GM21825 (cell line): ENCODE data around the gene TKFC.

ENCODE experiments used
- ATAC-seq: cut with Tn5 transposase; IDR thresholded peaks from one replicate; pipeline ENCODE4 v1.9.1; 2021; ENCODE audit warnings: mild to moderate bottlenecking, moderate library complexity; ENCODE audit not compliant: unreplicated experiment

TKFC gene, protein sequence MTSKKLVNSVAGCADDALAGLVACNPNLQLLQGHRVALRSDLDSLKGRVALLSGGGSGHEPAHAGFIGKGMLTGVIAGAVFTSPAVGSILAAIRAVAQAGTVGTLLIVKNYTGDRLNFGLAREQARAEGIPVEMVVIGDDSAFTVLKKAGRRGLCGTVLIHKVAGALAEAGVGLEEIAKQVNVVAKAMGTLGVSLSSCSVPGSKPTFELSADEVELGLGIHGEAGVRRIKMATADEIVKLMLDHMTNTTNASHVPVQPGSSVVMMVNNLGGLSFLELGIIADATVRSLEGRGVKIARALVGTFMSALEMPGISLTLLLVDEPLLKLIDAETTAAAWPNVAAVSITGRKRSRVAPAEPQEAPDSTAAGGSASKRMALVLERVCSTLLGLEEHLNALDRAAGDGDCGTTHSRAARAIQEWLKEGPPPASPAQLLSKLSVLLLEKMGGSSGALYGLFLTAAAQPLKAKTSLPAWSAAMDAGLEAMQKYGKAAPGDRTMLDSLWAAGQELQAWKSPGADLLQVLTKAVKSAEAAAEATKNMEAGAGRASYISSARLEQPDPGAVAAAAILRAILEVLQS

DNA sequence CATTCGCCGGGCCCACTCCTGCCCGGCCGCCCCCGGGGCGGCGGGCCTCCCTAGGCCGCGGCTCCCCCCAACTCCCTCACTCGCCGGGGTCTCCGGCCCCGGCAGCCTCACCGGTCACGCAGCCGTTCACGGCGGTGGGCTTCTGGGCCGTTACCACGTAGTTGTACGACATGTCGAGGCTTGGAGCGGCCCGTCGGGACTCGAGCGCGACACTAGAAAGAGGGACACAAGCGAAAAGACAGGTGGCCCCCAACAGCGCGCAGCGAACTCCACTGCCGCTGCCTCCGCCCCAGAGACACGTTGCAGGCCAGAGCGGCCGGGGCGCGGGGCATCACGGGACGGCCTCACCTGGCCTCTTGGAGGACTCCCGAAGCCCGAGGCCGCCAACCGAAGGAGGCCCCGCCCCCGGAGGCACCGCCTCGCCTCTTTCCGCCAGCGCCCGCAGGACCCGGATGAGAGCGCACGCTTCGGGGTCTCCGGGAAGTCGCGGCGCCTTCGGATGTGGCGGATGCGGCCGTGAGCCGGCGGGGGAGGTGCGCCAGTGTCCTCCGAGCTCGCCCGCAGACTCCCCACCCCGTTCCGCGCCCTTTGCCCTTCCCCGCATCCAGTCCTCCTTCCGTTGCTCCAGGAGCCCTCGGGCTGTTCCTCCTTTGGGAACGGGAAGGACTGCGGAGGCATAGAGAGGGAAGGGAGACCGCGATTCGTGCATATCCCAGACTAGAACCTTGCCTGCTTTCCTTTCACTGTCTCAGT, at the start of gene TKFC, which contains the start of gene DDB1:
TKFC (plus strand) TSS at position 432 of the 753 bp plus-strand sequence. CDS start 1,501 bp downstream, outside the sequence.
DDB1 (minus strand) TSS at position 309 of the 753 bp plus-strand sequence; CDS start at position 172, 137 bp downstream.
- peak; percentile 83 for ATAC-seq

DNA sequence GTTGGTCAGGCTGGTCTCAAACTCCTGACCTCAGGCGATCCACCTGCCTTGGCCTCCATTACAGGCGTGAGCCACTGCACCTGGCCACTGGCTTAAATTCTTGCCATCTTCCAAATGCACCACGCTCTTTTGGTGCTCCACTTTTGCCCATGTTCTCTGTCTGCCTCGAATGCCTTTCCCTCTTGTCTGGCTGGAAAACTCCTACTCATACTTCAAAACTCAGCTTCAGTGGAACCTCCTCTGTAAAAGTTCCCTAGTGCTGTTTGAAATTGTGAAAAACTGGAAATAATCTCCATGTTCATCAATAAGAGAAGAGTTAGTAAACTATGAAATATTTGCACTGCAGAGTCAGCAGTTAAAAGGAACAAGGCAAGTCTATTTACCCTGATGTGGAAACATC, 49.4 kb upstream of the TKFC start:
- ATAC-seq = no peak

DNA sequence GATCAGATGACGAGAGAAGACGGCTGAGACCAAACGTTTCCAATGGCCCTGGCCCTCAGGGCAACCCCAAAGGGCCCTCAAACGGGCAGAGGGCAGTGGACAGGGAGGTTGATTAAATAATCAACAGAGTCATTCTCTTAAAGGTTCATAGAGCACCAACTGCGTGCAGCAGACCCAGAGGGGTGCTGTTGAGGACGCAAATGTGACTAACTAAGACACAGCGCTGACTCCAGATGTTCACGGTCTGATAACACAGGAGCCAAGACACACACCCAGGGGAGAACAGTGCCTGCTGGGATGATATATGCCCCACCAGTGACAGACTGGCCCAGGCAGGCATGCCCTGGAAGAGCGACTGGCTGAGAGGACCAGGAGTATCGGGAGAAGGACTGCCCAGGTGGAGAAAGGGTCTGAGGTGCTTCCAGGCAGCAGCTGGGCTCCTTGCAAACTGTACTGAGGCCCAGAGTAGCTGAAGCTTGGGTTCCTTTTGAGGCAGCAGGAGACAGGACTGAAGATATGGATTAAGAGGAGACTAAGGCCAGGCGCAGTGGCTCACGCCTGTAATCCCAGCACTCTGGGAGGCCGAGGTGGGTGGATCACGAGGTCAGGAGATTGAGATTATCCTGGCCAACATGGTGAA, 45.6 kb upstream of the TKFC start:
- no peak for ATAC-seq

DNA sequence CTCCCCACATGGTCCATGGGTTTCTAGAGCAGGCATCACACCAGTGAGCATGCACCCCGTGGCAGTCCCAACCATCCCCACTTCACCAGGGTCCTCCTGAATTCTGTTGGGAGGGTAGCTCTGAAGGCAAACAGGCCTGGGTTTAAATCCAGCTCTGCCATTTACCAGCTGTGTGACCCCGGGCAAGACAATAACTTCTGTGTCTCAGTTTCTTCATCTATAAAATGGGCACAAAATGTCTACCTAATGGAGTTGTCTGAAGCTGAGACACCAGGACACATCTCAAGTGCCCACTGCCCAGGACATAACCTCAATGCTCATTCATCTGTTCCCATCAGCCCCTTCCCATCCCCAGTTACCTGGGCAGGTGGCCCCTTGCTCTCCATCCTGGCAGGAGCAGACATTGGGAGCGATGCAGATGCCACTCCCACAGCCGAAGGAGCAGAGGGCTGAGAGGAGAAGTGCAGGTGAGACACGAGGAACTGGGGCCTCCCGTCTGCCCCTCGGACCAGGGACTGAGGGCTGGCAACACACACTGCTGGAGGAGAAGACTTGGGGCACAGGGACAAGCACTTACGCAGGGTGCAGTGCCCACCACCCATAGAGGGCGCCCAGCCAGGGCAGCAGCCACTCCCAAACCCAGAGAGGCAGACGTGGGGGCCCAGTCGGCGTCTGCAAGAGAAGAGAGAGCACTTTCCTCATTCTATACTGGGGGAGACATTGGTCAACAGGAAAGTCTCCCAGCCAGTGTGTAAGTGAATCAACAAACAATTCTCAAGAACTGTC, 41.9 kb upstream of the TKFC start:
- ATAC-seq = no peak

DNA sequence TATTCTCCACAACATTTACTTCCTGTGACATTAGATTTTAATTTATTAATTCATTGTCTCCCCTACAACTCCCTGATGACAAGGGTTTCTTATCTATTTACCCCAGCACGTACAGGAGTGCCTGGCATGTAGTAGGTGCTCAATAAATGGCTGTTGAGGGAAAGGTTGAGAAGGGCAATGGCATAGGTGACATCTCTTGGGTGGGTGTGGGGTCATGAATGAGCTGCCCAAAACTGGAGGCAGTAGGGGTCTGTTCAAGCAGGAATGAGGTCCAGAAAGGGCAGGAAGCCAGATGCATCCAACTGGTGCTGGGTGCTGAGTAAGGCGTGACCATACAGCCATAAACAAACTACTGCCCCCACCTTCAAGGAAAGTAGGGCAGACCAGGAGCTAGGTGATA, 40.7 kb upstream of the TKFC start:
- ATAC-seq = no peak

DNA sequence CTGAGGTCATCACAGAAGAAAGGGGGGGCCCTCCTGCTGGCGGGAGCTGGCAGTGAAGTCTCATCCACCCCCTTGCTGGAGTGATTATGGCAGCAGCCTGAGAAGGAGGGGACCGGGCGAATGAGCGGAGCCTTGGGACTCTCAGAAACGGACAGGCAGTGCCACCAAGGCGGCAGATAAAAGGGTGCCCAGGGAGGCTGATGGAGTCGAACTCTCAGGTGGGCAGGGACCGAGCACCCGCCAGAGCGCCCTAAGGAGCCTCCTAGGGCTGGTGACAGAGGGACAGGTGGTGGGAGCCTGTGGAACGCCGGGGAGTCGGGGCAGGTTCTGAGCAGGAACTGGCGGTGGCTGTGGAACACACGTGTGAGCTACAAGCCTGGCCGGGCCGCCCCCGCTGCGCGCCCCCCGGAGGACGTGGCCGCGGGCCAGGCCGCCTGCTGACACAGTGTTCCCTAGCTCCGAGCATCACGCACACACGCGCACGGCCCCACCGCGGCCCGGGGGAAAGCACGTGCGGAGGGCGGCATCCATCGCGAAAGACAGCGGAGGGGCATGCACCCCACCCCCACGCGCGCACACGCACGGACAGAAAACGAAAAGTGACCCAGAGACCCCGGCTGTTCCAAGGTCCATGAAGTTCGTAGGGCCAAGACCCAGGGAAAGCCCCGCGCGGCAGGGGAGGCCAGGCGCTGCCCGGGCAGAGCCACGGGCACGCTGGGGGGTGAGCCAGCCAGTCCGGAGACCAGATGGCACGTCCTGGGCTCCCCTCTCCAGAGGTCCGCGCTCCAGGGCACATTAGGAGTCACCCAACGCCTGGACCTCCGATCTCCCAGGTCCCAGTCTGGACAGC, 38.9 kb upstream of the TKFC start:
- peak; percentile 31 for ATAC-seq

DNA sequence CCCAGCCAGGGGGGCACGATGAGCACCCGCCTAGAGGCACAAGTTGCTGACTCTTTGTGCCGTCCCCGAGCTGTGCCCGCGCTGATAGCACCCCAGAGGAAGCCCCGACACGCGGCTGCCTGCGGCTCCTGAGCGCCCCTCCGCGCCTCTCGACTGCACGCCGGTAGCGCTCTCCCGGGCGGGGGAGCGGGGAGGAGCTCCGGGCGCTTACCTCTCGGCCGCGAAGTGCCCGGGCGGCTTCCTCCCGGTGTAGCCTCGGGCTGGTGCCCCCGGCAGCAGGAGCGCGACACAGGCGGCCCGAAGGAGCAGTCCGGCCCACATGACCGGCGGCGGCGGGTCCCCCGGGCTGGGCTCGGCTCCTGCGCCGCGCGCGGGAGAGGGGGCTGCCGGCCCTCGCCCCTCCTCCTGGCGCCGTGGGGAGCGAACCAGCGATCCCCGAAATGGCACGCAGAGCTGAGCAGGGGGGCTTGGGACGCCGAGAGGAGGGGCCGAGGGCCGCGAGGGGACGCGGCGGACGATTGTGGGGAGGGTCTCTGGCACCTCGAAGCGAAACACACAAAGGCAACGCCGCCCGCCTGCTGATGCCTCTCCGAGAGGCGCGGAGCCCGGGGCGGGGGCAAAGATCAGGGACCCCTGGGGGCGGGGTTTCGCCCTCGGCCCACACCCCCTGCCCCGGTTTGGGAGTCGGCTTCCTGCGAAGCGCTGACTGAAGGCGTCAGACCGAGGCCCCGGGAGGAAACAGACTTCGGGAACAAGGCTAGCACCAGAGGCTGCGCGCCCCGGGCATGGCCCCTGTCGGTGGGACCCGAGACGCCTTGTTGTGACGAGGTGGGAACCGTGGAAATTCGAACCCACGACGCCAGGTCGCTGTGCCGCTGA, 38.1 kb upstream of the TKFC start, which contains the start of gene VWCE:
VWCE (minus strand) TSS at position 600 of the 879 bp plus-strand sequence; CDS start at position 321, 279 bp downstream.
- peak; percentile 66 for ATAC-seq

DNA sequence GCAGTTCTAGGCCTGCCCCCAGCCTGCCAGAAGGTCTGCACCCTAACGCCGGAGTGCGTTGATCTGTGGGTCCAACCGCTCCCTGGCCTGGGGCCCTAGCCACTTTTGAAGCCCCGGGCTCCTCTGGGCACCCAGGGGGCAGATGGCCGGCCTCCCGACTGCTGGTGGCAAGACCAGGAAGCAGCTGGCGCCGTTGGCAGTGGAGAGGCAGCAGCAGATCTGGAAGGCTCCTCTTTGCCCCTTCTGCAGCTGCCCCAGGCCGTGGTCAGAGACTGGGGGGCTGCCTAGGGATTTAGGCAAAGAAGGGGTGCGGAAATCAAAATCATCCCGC, 37.5 kb upstream of the TKFC start:
- no peak for ATAC-seq

DNA sequence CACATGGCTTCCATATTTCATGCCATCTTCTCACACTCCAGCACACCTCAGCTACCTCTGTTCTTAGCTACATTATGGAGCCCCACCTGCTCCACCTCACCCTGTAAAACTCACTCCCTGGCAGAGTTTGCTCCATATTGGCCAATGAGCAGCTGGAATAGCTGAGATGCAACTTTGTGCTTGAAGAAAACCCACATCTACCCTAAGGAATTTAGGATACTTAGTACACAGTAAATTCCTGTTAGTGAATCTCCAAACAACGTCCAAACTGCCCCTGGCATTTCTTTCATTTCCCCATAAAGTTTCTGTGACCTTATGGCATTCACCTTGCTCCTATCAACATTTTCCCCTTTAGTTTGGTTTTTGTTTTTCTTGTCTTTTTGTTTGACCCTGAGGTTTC, 35.7 kb upstream of the TKFC start:
- ATAC-seq = no peak

DNA sequence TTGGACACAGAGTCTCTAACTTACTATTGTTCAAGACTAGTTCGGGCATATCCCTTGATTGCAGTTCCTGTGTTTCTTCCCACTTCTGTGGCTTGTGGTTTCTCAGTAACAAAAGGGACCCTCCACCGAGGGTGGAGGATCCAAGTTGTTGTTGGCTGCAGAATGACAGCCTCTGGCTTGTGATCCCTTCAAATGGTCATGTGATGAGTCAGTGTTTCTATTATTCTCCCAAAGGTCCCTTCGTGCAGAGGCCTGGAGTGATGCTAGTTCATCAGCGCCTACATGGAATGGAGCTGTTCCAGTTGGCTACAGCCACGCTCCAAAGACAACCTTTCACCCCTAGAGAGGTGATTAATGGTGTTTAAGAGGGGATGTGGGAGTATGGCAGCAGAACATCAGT, 35.3 kb upstream of the TKFC start:
- ATAC-seq = no peak

DNA sequence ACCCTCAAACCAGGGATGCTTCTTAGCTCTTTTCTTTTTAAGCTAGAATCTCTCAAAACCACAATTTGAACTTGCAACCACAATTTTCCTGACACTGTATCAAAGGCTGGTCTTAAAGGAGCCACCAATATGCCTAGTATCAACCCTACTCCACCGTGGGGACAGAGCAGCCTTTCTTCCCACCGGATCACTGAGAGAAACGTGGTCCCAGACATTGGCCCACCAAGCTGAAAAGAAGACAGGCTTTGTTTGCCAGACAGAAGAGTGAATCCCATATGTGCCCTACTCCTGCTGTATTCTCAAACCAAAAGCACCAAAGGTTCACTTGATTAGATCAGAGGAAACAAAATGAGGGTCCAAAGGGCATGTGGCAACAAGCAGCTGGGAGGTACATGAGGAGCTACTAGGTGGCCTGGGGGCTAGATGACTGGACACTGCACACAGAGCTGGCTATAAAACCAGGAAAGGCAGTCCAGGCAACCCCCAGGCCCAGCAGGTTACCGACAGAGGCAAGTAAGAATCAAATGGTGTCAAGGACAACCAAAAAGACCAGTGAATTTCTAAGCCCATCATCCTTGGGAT, 34.3 kb upstream of the TKFC start:
- ATAC-seq = no peak

DNA sequence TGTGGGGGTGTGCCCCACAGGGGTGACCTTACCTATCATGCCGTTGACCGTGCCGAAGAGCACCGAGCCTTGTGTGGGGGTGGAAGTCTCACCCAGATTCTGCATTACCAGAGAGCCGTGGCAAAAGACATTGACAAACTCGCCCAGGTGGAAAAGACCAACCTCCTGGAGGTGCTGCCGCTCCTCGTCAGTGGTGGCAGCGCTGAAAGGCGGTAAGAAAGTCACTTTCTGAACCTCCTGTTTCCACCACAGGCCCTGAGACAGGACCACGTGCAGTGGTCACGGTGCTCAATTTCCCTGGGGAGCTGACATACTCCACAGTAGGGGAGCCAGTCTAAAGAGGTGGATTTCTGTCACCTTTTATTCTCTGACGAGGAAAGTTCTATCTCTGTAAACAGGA, 30.5 kb upstream of the TKFC start:
- ATAC-seq = no peak

DNA sequence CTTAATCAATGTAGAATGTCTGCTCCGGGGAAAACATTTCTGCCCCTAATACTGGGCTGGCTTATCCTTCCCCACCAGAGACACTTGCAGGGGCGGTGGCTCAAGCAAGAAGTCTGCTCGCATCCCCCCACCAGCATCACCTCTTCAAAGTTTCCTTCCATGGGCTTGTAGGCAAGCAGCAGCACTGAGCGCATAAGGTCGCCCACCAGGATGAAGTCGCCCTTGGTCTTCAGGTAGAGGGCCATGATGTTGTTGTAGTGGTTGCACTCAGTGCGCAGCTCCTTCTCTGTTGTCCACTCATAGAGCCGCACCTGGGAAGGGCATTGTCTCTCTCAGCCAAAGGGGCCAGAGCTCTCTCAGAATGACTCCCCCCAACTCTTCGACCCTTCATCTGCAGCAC, 29.3 kb upstream of the TKFC start:
- no peak for ATAC-seq

DNA sequence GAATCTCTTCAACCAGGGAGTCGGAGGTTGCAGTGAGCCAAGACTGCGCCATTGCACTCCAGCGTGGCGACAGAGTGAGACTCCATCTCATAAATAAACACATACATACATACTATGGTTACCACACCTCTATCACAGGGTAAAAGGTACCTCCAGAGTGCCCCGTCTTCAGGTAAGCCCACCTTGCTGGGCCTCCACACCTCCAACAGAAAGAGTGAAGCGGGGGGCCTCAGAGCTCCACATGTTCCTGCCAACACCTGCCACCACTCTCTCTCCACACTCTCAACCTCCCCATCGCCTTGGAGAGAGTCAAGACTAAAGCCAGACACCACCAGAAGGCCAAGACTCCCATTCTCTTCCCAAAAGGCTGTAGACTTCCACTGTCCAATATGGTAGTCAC, 27.6 kb upstream of the TKFC start:
- ATAC-seq = no peak

DNA sequence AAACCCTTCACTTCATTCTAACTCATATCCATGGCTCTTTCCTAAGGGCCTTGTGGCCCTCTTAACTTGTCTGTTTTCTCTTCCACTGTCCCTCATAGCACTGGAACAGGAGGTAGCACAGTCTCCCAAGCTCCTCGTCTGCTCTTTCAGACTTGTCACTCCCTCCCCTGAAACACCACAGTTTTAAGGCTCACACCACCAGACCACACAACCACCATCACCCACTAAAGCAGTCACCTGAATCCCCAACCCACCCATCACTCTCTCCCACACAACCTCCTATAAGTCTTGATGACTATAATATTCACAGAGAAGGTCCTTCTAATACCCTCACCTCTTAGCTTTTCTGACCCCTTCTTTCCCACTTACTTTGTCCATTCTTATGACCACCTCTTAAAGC, 26.8 kb upstream of the TKFC start:
- ATAC-seq = no peak

DNA sequence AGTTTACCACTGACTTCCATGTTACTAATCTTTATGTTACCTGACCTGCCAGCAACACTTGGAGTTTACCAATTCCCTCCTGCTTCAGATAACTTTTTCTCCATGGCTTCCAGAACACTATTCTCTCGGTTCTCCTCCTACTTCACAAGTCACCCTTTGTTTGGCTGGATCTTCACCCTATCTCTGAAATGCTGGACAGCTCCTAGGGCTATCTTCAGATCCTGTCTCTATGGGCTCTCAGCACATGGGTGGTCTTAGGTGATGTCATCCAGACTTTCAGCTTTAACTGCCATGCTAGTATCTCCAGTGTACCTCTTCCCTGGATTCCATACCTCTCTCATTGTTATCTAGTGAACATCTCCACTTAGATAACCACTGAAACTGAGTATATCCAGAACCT, 25.7 kb upstream of the TKFC start:
- ATAC-seq = no peak

DNA sequence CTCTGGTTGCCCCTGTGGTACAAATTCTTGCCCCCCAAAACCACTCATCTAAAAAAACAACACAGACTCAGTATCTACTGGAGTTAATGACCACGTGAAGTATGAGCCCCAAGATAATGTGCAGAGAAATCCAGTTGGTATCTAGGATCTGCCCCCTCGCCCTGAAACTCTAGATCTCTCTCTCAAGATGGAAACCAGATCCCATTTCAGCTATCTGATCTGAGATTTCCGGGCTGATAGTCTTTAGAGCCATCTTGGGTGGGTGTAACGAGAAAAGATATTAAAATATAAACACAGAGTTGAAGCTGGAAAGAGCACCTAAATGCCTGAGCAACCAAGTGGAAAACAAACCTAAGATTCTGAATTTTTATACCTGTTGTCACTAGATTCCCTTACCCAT, 23.9 kb upstream of the TKFC start:
- no peak for ATAC-seq

DNA sequence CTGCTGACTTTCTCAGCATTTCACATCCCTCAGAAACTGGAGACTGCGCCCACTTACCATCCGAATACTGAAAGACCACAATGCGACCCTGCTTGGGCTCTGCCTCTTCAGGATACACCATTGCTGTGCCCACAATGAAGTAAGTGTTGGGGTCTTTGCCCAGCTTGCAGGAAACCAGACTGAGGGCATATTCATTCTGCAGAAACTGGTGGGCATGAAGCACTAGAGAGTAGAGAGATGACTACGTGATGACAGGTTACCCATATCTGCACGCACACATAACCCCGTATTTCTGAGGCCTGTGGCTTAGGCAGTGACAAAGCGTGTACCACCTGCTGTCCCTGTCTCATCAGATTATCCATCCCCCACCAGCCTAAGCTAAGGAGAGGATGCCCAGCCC, 23.3 kb upstream of the TKFC start:
- no peak for ATAC-seq
